ENCODE results near the gene TUBGCP6.

TUBGCP6 gene

DNA sequence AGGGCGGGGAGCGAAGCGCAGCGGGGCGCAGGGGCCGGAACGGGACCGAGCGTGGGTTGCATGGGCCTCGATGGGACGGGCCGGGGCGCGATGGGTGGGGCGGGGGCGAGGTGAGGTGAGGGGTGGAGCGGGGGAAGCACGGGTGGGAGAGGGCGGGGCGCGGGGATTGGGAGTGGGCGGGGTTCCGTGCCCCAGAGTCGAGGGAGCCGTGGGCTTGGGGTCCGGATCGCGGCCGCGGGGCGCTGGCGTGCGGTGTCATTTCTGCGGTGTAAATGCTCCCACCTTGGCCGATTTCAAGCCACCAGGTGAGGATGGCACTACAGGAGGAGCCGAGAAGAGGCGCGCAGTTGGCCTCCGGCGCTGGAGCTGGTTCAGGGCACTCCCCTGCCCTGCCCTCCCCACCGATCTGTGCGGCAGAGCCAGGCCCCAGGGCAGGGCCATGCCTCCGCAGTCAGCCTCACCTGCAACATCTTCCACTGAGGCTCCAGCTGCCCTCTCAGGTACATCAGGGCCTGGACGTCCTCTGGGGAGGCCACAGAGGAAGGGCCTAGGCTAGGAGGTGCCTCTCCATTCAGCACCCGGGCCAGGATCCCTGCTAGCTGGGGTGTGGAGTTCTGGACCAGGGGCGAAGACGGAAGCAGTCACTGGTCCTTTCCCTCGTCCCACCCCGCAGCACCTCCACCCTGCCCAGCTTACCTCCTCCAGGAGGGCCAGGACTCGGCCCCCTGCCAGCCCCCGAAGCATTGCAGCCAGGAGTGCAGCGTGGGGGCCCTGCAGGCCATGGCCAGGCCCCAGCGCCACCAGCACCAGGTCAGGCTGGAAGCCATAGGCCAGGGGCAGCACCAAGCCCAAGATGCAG, 620 bp upstream of the TUBGCP6 start:
- H3K4me2 ChIP-seq (ENCODE audit: low read length) = peak overlapping the region; percentile 97
- no peaks in the 10 kb centered on the region for H3K27me3 ChIP-seq (ENCODE audit: control insufficient read depth, insufficient read depth, low read length)
- peak overlapping the region; percentile 92 for H3K9ac ChIP-seq (ENCODE audit: low read depth, low read length)
- peaks cover 32% of the 10 kb centered on the region for H3K4me1 ChIP-seq (ENCODE audit: control insufficient read depth, insufficient read depth, low read length)
- H3K9me3 ChIP-seq (replicated peaks; ENCODE audit: low read length) = no peaks in the 10 kb centered on the region
- H3K36me3 ChIP-seq (ENCODE audit: insufficient read depth, low read length) = peaks cover 20% of the 10 kb centered on the region
- peak overlapping the region; percentile 100 for H3K4me3 ChIP-seq (ENCODE audit: low read length)

DNA sequence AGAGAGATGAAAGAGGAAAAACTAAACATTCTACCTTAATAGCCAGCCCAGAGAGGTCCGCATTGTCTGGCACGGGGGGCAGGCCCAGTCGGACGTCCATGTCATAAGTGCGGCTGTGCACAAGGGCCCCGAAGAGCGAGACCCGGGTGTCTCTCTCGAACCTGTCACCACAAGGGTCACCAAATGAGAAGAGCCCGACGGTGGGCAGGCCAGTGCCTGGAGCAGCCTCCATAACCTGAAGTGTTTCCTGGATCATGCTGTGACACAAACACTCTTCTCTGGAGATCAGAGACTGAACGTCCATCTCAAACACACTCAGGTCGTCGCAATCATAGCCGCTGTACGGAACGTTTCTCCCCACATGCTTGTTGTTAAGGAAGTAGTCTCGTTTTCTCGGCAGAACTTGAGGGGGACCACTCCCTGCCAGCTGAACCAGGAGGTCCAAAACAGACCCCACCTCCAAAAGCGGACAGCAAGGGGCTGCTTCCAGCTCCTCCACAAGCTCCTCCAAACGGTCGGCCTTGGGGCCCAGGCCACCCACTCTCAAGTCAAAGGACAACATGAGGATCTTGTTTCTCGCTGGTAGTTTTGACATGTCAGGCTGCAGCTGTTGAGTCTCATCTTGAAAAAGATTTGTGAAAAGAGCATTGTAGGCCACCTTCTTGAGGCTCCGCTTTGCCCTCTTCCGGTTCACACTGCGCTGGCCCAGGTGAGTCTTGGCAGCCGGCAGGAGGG, 971 bp downstream of the TUBGCP6 start:
- peaks cover 30% of the 10 kb centered on the region for H3K36me3 ChIP-seq (ENCODE audit: insufficient read depth, low read length)
- H3K4me2 ChIP-seq (ENCODE audit: low read length) = peak overlapping the region; percentile 97
- H3K4me3 ChIP-seq (ENCODE audit: low read length) = peak overlapping the region; percentile 100
- H3K4me1 ChIP-seq (ENCODE audit: control insufficient read depth, insufficient read depth, low read length) = peaks cover 23% of the 10 kb centered on the region
- H3K9ac ChIP-seq (ENCODE audit: low read depth, low read length) = peak overlapping the region; percentile 92
- no peaks in the 10 kb centered on the region for H3K27me3 ChIP-seq (ENCODE audit: control insufficient read depth, insufficient read depth, low read length)
- no peaks in the 10 kb centered on the region for H3K9me3 ChIP-seq (replicated peaks; ENCODE audit: low read length)

DNA sequence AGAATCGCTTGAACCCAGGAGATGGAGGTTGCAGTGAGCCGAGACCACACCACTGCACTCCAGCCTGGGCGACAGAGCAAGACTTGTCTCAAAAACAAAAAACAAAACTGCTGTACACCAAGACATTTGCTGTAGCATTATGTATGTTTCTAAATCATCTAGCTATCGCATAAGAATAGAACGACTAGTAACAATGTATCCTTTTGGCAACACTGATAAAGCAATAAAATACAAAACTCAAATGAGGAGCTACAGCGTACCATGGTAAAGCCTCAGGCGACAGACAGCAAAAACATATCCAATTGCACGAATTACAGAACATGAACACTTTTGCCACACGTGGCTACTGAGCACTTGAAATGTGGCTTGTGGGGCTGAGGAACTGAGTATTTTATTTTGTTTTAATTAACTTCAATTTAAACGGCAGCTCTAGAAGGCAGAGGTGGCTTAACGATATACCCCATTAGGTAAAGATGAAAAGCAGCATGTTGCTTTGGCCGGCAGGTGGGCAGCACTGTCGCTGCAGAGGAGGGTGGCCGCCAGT, 2.3 kb downstream of the TUBGCP6 start:
- Histone ChIP-seq H3K4me3 (ENCODE audit: low read length) (peak overlapping the region; percentile 75), H3K9me3 (replicated peaks; ENCODE audit: low read length) (no peaks in the 10 kb centered on the region), H3K36me3 (ENCODE audit: insufficient read depth, low read length) (peaks cover 28% of the 10 kb centered on the region), H3K4me1 (ENCODE audit: control insufficient read depth, insufficient read depth, low read length) (peaks cover 23% of the 10 kb centered on the region), H3K9ac (ENCODE audit: low read depth, low read length) (peak overlapping the region; percentile 23), H3K4me2 (ENCODE audit: low read length) (peak overlapping the region; percentile 97), H3K27me3 (ENCODE audit: control insufficient read depth, insufficient read depth, low read length) (no peaks in the 10 kb centered on the region)

DNA sequence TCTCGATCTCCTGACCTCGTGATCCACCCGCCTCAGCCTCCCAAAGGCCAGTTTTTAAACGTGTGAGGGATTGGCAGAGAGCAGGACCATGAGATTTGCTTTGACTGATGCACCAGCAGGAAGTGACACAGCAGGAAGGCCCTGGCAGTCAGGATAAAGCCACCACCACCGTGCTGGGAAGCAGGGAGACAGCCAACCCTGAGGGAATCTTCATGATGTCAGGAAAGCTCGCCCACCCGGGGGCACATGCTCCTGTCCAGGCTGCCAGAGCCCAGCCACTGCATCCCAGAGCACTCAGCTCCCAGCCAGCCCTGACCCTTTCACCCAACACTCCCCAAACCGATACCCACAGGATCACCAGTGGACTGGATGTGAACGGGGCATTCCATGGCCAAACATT, 6.1 kb downstream of the TUBGCP6 start:
- Histone ChIP-seq H3K9ac (ENCODE audit: low read depth, low read length) (no peak overlapping the region), H3K9me3 (replicated peaks; ENCODE audit: low read length) (no peaks in the 10 kb centered on the region), H3K4me2 (ENCODE audit: low read length) (no peak overlapping the region), H3K4me1 (ENCODE audit: control insufficient read depth, insufficient read depth, low read length) (peaks cover 14% of the 10 kb centered on the region), H3K36me3 (ENCODE audit: insufficient read depth, low read length) (peaks cover 10% of the 10 kb centered on the region), H3K27me3 (ENCODE audit: control insufficient read depth, insufficient read depth, low read length) (no peaks in the 10 kb centered on the region), H3K4me3 (ENCODE audit: low read length) (no peak overlapping the region)

DNA sequence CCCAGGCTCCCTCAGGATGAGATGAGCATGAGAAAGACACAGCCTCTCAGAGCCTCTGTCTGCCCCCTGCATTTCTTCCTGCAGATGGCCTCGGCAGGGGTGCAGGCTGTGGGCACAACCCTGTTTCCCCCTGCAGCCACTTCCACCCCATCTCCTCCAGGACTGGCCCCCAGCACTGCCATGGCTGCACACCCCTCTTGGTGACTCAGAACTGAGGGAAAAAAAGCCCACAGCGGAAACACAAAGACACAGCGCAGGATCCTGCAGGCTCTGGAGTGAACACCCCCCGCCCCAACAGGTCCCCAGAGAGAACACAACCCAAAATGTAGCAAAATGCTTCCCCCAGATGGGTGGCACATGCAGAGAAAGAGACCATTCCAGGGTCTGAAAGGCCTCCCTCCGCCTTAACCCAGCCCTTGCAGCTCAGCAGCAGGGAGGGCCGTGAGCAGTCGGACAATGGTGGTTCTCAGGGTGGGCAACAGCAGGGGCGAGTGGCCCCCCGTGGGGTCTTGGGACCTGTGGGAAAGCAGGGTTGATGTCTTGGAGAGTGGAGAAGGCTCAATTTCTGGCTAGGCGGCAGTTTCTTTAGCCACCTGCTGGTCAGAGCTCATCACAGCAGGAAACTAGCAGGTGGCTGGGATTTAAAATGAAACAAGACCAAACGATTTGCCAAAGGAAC, 8.0 kb downstream of the TUBGCP6 start:
- H3K36me3 ChIP-seq (ENCODE audit: insufficient read depth, low read length) = peaks cover 10% of the 10 kb centered on the region
- H3K4me3 ChIP-seq (ENCODE audit: low read length) = no peak overlapping the region
- H3K4me1 ChIP-seq (ENCODE audit: control insufficient read depth, insufficient read depth, low read length) = peaks cover 7% of the 10 kb centered on the region
- H3K9ac ChIP-seq (ENCODE audit: low read depth, low read length) = no peak overlapping the region
- H3K4me2 ChIP-seq (ENCODE audit: low read length) = no peak overlapping the region
- no peaks in the 10 kb centered on the region for H3K27me3 ChIP-seq (ENCODE audit: control insufficient read depth, insufficient read depth, low read length)
- no peaks in the 10 kb centered on the region for H3K9me3 ChIP-seq (replicated peaks; ENCODE audit: low read length)

DNA sequence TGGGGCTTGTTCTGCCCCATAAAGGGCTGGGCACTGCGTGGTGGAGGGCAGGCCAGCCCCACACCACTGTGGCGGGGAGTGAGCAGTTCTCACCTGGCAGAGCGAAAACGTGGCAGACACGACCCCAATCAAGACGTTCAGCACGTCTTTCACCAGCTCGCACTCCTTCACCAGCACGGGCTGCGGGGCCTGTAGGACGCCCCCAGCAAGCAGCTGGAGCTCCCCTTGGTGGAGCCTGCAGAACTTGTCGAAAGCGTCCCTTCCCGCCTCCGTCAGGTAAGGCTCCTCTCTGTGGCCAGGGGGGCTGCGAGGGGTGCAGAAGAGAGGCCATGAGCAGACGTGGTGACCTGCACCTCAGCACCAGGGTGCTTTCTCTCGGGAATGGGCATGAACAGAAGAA, 11.6 kb downstream of the TUBGCP6 start:
- no peaks in the 10 kb centered on the region for H3K9me3 ChIP-seq (replicated peaks; ENCODE audit: low read length)
- H3K27me3 ChIP-seq (ENCODE audit: control insufficient read depth, insufficient read depth, low read length) = no peaks in the 10 kb centered on the region
- H3K9ac ChIP-seq (ENCODE audit: low read depth, low read length) = no peak overlapping the region
- no peaks in the 10 kb centered on the region for H3K4me1 ChIP-seq (ENCODE audit: control insufficient read depth, insufficient read depth, low read length)
- H3K36me3 ChIP-seq (ENCODE audit: insufficient read depth, low read length) = peaks cover 6% of the 10 kb centered on the region
- no peak overlapping the region for H3K4me3 ChIP-seq (ENCODE audit: low read length)
- H3K4me2 ChIP-seq (ENCODE audit: low read length) = no peak overlapping the region

DNA sequence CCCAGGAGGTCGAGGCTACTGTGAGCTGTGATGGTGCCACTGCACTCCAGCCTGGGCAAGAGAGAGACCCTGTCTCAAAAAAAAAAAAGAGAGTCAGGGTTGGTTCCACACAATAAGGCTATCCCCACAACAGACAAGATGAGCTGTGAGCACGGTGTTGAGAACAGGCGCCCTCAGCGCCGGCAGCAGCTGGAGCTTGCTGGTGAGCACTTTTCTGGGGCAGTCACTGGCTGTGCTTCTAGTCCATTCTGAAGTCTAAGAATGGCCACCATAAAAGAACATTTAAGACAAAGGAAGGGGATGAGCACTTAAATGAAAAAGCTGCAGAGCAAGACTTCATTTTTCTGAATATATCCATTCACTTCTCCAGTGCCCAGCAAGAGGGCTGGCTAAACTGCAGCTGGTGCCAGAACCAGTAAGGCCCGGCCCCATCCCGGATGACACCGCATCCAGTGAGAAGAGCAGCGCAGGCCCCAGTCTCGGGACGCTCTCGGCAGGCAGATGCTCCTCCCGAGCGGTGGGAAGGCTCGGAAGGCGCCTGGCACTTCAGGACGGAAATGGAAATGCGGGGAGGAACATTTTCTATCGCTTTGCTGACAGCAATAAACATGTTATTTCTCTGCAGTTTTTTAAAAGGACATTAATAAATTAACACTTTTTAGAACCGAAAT, 12.2 kb downstream of the TUBGCP6 start:
- Histone ChIP-seq H3K9me3 (replicated peaks; ENCODE audit: low read length) (no peaks in the 10 kb centered on the region), H3K4me1 (ENCODE audit: control insufficient read depth, insufficient read depth, low read length) (no peaks in the 10 kb centered on the region), H3K9ac (ENCODE audit: low read depth, low read length) (no peak overlapping the region), H3K27me3 (ENCODE audit: control insufficient read depth, insufficient read depth, low read length) (no peaks in the 10 kb centered on the region), H3K4me3 (ENCODE audit: low read length) (no peak overlapping the region), H3K4me2 (ENCODE audit: low read length) (no peak overlapping the region), H3K36me3 (ENCODE audit: insufficient read depth, low read length) (peaks cover 9% of the 10 kb centered on the region)

DNA sequence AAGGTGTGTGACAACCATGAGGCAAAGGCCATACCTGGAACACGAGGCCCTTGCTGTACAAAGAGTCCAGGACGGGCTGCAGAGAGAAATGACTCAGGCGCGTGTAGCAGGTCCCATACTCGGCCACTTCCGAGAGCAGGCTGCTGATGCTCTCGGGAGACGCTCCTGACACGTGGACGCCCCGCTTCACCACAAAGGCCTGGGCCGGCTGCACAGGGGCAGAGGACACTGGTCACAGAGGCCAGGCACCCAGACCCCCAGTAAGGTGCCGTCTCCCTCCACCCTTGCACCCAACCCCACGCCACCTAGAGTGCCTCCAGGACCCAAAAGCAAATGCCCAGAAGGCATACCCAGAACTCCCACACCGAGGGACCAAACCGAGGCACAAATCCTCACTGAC, 15.5 kb downstream of the TUBGCP6 start:
- H3K4me3 ChIP-seq (ENCODE audit: low read length) = no peak overlapping the region
- no peak overlapping the region for H3K4me2 ChIP-seq (ENCODE audit: low read length)
- no peaks in the 10 kb centered on the region for H3K27me3 ChIP-seq (ENCODE audit: control insufficient read depth, insufficient read depth, low read length)
- H3K9ac ChIP-seq (ENCODE audit: low read depth, low read length) = no peak overlapping the region
- peaks cover 29% of the 10 kb centered on the region for H3K36me3 ChIP-seq (ENCODE audit: insufficient read depth, low read length)
- H3K4me1 ChIP-seq (ENCODE audit: control insufficient read depth, insufficient read depth, low read length) = no peaks in the 10 kb centered on the region
- H3K9me3 ChIP-seq (replicated peaks; ENCODE audit: low read length) = no peaks in the 10 kb centered on the region

DNA sequence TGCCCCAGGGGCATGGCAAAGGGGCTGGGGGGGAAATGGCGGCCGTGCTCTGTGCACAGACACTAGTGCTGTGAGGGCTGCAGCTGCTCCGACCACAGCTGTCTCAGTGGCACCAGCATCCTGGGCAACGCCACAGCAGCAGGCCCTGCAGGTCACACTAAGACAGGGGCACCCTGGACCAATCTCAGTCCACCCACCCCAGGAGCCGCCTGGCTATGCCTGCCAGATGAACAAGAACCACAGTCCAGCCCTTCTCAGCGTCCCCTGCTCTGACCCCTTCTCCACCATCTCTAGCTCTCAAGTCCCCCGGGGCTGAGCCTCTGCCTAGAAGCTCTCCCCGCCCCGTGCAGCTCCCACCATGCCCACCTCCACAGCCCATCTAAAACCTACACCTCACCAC, 16.5 kb downstream of the TUBGCP6 start:
- H3K4me3 ChIP-seq (ENCODE audit: low read length) = no peak overlapping the region
- peaks cover 37% of the 10 kb centered on the region for H3K36me3 ChIP-seq (ENCODE audit: insufficient read depth, low read length)
- no peaks in the 10 kb centered on the region for H3K9me3 ChIP-seq (replicated peaks; ENCODE audit: low read length)
- no peak overlapping the region for H3K4me2 ChIP-seq (ENCODE audit: low read length)
- H3K9ac ChIP-seq (ENCODE audit: low read depth, low read length) = no peak overlapping the region
- H3K4me1 ChIP-seq (ENCODE audit: control insufficient read depth, insufficient read depth, low read length) = no peaks in the 10 kb centered on the region
- no peaks in the 10 kb centered on the region for H3K27me3 ChIP-seq (ENCODE audit: control insufficient read depth, insufficient read depth, low read length)

DNA sequence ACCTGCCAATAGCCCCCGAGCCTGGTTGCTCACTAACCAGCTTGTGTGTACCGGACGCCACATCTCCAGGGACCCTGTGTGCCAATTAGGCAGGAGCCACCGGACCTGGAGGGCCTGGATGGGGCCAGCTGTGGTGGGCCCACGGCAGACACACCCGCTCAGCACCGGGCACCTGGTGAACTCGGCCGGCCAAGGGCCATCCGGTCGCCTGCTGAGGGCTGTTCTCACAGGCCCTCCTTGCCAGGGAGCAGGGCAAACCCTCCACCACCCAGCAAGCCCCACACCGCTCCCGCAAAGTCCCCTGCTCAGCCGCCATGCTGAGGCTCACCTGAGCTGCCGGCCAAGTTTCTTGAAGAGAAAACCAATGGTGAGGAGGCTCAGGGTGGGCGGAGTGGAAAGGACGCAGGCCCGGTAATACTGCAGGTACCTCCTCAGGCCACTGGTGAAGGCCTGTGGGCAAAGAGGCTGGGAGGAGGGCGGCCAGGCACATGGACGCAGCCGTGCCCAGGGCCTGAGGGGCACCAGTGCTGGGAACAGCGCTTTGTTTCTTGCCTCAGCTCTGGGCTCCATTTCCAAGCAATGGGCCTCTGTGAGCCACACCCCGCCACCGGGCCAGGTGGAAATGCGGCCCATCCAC, 17.1 kb downstream of the TUBGCP6 start:
- H3K9me3 ChIP-seq (replicated peaks; ENCODE audit: low read length) = no peaks in the 10 kb centered on the region
- H3K9ac ChIP-seq (ENCODE audit: low read depth, low read length) = no peak overlapping the region
- H3K36me3 ChIP-seq (ENCODE audit: insufficient read depth, low read length) = peaks cover 42% of the 10 kb centered on the region
- H3K4me3 ChIP-seq (ENCODE audit: low read length) = no peak overlapping the region
- H3K4me1 ChIP-seq (ENCODE audit: control insufficient read depth, insufficient read depth, low read length) = no peaks in the 10 kb centered on the region
- H3K4me2 ChIP-seq (ENCODE audit: low read length) = no peak overlapping the region
- no peaks in the 10 kb centered on the region for H3K27me3 ChIP-seq (ENCODE audit: control insufficient read depth, insufficient read depth, low read length)

DNA sequence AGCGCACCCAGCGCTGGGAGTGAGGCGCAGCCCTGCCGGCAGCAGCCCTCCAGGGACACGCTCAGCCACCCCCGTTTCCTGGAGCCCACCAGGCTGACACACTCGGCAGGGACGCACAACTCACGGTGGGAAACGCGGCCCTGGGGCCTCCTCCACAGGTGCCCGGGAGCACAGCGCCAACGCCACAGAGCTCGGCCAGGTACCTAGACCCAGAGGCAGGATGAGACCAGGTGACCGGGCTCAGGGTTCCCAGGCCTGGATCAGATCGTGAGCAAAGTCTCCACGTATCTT, 18.0 kb downstream of the TUBGCP6 start:
- H3K36me3 ChIP-seq (ENCODE audit: insufficient read depth, low read length) = peaks cover 46% of the 10 kb centered on the region
- no peaks in the 10 kb centered on the region for H3K9me3 ChIP-seq (replicated peaks; ENCODE audit: low read length)
- no peak overlapping the region for H3K4me3 ChIP-seq (ENCODE audit: low read length)
- H3K4me2 ChIP-seq (ENCODE audit: low read length) = no peak overlapping the region
- no peaks in the 10 kb centered on the region for H3K27me3 ChIP-seq (ENCODE audit: control insufficient read depth, insufficient read depth, low read length)
- no peak overlapping the region for H3K9ac ChIP-seq (ENCODE audit: low read depth, low read length)
- no peaks in the 10 kb centered on the region for H3K4me1 ChIP-seq (ENCODE audit: control insufficient read depth, insufficient read depth, low read length)
